OCI-LY1 (cell line): ENCODE measurements around the gene SLIT3.

Experiments
- CTCF ChIP-seq: fragments of 200-600 bp; sonication (generic), shearing (Covaris generic); IDR thresholded peaks from 2 replicates; pipeline ENCODE4 v1.5.1; 2017; ENCODE audit warnings: mild to moderate bottlenecking, antibody characterized with exemption, low read length, moderate library complexity, mixed read lengths
- EZH2 ChIP-seq: fragments of 200-600 bp; sonication (generic), shearing (Covaris generic); IDR thresholded peaks from 2 replicates; pipeline ENCODE4 v1.8.0; 2017; ENCODE audit warnings: borderline replicate concordance, mixed run types, mild to moderate bottlenecking, antibody characterized with exemption, low read length, moderate library complexity, mixed read lengths

GRCh38 chr5:168935183-168935582, 365.8 kb downstream of the SLIT3 start:
- TF ChIP-seq CTCF = no peak
- no peak for TF ChIP-seq EZH2
